22Rv1 (cell line): ENCODE results near the gene KRT32.

Source experiments
- H3K27ac ChIP-seq: fragments of 450-650 bp; 2 replicates; pipeline ENCODE4 v1.5.1; 2017
- ZFX ChIP-seq: fragments of 450-650 bp; IDR thresholded peaks from 2 replicates; pipeline ENCODE4 v1.6.1; 2017; ENCODE audit warnings: antibody characterized with exemption, borderline replicate concordance
- TF ChIP-seq, protein P1 (sequence below): fragments of 450-650 bp; IDR thresholded peaks from 2 replicates; pipeline ENCODE4 v1.5.1; 2017; ENCODE audit warnings: mild to moderate bottlenecking

The KRT32 gene

DNA sequence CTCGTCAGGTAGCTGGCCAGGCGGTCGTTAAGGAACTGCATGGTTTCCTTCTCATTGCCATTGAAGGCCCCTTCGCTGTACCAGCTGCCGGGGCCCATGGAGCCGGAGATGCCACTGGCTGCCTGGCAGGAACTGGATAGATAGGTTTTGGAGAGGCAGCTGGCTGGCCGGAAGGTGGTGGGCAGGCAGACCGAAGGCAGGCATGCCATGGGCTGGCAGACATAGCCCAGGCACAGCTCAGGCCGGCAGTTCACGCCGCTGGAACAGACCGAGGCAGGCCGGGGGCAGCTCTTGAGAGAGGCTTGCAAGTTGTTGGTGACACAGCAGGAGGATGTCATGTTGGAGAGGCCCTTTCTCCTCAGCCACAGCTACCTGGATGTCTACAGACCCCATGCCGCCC, at the start of gene KRT32:
Gene KRT32, minus strand, starts transcription at position 399 of the 400 bp plus-strand sequence. Its CDS starts 61 bp downstream, at position 338.
- TF ChIP-seq ZFX: no peak
- TF ChIP-seq, protein P1, sequence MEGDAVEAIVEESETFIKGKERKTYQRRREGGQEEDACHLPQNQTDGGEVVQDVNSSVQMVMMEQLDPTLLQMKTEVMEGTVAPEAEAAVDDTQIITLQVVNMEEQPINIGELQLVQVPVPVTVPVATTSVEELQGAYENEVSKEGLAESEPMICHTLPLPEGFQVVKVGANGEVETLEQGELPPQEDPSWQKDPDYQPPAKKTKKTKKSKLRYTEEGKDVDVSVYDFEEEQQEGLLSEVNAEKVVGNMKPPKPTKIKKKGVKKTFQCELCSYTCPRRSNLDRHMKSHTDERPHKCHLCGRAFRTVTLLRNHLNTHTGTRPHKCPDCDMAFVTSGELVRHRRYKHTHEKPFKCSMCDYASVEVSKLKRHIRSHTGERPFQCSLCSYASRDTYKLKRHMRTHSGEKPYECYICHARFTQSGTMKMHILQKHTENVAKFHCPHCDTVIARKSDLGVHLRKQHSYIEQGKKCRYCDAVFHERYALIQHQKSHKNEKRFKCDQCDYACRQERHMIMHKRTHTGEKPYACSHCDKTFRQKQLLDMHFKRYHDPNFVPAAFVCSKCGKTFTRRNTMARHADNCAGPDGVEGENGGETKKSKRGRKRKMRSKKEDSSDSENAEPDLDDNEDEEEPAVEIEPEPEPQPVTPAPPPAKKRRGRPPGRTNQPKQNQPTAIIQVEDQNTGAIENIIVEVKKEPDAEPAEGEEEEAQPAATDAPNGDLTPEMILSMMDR: no peak
- H3K27ac ChIP-seq: no peak within 1 kb of the TSS

DNA sequence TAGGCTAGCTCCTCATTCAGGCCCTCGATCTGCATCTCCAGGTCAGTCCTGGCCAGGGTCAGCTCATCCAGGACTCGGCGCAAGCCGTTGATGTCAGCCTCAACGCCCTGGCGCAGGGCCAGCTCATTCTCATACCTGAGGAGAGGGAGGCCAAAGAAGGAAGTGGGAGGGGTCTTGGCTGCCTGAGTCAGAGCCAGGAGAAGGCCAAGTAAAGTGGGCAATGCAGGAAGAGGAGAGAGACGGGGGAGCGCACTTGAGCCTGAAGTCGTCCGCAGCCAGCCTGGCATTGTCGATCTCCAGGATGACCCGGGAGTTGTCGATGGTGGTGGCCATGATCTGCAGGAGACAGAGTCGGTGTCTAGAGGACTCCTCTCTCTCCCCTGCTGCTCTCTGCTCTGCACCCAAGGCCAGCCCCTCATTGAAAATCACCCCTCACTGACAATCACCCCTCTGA, 49.7 kb upstream of the KRT32 start:
- no peak overlapping the region for H3K27ac ChIP-seq
- TF ChIP-seq ZFX: no peak
- TF ChIP-seq, protein P1: no peak

DNA sequence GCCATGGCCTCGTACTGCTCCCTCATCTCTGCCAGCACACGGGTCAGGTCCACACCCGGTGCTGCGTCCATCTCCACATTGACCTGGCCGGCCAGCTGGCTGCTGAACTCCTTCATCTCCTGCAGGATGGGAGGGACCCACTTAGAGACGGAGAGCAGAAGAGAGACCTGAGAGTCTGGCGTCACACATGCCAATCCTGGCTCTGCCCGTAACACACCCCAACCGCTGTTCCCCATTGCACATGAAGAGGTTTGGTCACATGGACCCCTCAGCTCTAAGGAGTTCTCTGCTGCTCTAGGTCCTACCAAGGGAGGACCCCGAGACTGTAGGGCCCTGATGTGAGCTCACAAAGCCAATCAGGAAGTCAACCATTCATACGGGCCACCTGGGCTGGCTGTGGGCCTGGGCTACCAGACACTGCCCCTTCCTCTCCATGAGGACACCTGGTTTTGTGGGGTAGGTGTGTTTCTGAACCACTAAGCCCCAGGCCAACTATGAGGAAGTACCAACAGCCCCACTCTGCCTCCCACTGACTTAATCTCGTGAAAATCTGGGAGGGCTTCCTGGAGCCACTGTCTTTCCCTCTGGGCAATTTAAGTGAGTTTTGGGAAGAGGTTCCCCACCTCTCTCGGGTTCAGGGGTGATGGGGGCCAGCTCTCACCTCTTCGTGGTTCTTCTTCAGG, 49.1 kb upstream of the KRT32 start:
- no peak for TF ChIP-seq ZFX
- TF ChIP-seq, protein P1: no peak
- H3K27ac ChIP-seq: no peak overlapping the region

DNA sequence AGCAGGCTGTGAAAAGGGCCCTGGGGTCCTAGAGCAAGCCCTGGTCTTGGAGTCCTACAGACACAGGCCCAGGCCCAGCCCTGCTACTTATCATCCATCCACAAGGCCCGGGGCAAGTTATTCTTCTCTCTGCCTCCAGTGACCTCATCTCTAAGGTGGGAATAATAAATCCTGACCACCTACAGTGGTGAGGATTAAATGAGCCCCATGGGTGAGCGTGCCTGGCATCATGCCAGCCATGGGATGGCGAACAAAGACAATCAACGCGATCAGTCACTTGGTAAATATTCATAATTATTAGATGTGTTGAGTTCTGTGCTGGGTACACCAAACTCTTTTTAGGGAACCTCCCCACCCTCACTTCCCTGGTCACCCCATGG, 46.0 kb upstream of the KRT32 start:
- no peak for TF ChIP-seq ZFX
- TF ChIP-seq, protein P1: no peak
- no peak overlapping the region for H3K27ac ChIP-seq

DNA sequence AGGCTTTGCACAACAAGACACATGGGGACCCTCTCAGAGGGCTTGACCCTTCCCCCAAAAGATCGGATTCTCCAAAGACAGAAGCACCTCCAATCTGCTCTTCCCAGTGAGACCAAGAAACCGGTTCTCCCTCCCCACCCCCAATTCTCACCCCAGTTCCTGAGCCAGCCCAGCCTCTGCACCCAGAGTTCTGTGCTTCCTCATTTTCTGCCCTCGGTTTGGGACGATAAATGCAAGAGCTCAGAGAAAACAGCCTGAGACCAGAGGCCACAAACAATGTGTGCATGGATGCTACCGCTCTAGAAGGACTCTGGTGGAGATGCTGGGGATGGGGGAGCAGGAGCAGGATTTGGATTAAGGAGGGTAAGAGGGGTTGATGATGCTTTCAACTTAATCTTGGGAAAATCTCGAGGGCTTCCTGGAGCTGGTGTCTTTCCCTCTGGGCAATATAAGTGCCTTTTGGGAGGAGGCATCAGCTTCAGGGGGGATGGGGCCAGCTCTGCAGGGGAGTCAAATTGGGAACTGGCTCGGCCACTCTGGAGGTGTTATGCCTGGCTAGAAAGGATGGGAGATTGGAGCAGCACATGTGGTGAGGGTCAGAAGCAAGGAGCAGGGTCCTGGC, 45.5 kb upstream of the KRT32 start:
- TF ChIP-seq, protein P1: no peak
- no peak for TF ChIP-seq ZFX
- H3K27ac ChIP-seq: no peak overlapping the region

DNA sequence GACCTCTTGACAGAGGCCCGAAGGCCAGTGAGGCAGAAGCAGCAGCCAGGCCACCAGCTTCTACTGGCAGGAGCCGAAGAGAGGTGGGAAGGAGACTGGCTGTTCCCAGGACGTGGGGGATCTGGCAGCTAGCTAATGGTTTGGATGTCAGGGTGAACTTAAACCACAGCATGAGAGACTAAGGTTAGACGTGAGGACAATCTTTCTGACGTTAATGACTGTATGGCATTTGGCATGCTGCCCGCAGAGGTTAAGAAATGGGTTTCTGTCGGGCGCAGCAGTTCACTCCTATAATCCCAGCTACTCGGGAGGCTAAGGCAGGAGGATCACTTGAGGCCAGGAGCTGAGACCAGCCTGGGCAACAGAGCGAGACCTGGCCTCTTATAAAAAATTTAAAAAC, 44.5 kb upstream of the KRT32 start:
- no peak overlapping the region for H3K27ac ChIP-seq
- TF ChIP-seq, protein P1: no peak
- TF ChIP-seq ZFX: no peak

DNA sequence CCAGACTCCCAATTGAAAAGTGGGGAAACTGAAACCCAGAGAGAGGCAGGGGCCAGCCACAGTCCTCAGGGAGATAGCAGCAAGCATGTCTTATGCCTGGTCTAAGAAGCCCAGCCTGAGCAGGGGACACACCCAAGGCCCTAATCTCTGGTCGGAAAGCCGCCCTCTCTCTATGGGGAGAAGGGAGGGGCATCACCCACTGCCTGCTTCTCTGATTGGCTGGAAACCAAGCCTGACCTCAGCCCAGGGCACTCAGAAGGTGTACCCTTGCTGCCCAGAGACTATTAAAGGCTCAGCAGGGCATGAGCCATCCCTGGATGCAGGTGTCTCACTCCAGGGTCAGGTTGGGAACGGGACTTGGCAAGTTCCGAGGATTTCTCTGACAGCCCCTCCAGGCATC, 43.9 kb upstream of the KRT32 start:
- no peak for TF ChIP-seq ZFX

More for the DNA sequence above, 43.9 kb upstream of the KRT32 start:
- H3K27ac ChIP-seq: no peak overlapping the region
